Measurements from ENCODE around the gene ARAP2. TPM values are rescaled to one million over a fixed set of nuclear protein-coding genes. Genes with fewer than 3 reads are reported as not detected.

ARAP2 gene
- total RNA-seq, 1 experiment from 2014 or later, result 12.0 TPM

DNA sequence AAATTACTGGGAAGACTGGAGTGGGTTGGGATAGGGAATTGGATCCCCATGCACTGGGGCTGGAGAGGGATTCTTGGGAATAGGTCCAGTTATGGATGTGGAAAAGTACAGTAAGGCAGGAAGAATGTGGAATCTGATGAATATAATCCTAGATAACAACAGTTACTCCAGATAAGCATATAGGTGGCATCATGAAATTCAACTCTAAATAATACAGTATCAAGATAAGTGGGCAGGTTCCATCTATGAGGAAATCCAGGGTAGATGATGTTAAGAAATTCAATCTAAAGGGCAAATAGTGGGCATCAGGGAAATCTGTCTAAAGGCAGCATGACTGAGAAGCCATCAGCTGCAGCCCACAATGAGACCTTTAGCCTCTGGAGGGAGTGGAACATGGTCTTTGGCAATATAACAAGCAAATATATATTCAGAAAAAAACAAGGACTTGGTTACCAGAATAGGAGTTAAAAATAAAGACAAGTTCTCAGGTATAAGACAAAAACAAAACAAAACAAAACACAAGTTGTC lies 38.3 kb upstream of the ARAP2 start:
- TF ChIP-seq CTCF (IDR thresholded peaks at IDR 0.05; ENCODE audit: unreplicated experiment), result no peak
- Mint-ChIP-seq H3K27me3 (ENCODE audit: insufficient read depth, unreplicated experiment) (no peaks in the 10 kb centered on the region), H3K9me3 (ENCODE audit: unreplicated experiment) (no peaks in the 10 kb centered on the region), H3K27ac (ENCODE audit: low read depth, unreplicated experiment) (peak overlapping the region; percentile 24), H3K36me3 (ENCODE audit: insufficient read depth, unreplicated experiment) (no peaks in the 10 kb centered on the region), H3K4me1 (ENCODE audit: insufficient read depth, unreplicated experiment) (peaks cover 45% of the 10 kb centered on the region), H3K4me3 (ENCODE audit: unreplicated experiment) (no peak overlapping the region)
- no TSS peak for BruUV-seq (replicated peaks)
- no peak for DNase-seq (ENCODE audit: unreplicated experiment)
- ChIA-PET POLR2A (interaction anchor here (4.0 kb wide), 1 partner anchor 39 kb away, joined by 38 read pairs; the partner anchor contains the start of gene ARAP2), CTCF (interaction anchor here (2.6 kb wide), 1 partner anchor 38 kb away, joined by 18 read pairs; the partner anchor contains the start of gene ARAP2)
- intact Hi-C loops (cut with micrococcal nuclease), result no loop called here

GRCh38 chr4:36281384-36282106 lies 37.2 kb upstream of the ARAP2 start, which contains the start of gene DTHD1:
DTHD1 (plus strand) TSS chr4:36281616; CDS start chr4:36281759, 143 bp downstream.
- peak within 1 kb of the TSS; percentile 45 for H3K4me3 Mint-ChIP-seq (ENCODE audit: unreplicated experiment)
- no peak for TF ChIP-seq CTCF (IDR thresholded peaks at IDR 0.05; ENCODE audit: unreplicated experiment)
- POLR2A ChIA-PET, result interaction anchor here (0.6 to 4.0 kb wide), 7 partner anchors 9 to 41 kb away, joined by 3 to 38 read pairs (median 4); partner anchors contain the start of gene ARAP2
- intact Hi-C loops (cut with micrococcal nuclease), result no loop called here
- CTCF ChIA-PET, result interaction anchor here (0.9 to 2.6 kb wide), 4 partner anchors 13 to 81 kb away, joined by 3 to 18 read pairs (median 4); partner anchors contain the start of gene ARAP2
- no TSS peak for BruUV-seq (replicated peaks)
- peak within 1 kb of the TSS; percentile 54 for H3K27ac Mint-ChIP-seq (ENCODE audit: low read depth, unreplicated experiment)
- H3K36me3 Mint-ChIP-seq (ENCODE audit: insufficient read depth, unreplicated experiment), result no peaks in the 10 kb centered on the region
- no peaks in the 10 kb centered on the region for H3K27me3 Mint-ChIP-seq (ENCODE audit: insufficient read depth, unreplicated experiment)
- H3K9me3 Mint-ChIP-seq (ENCODE audit: unreplicated experiment), result no peaks in the 10 kb centered on the region
- peaks cover 45% of the 10 kb centered on the region for H3K4me1 Mint-ChIP-seq (ENCODE audit: insufficient read depth, unreplicated experiment)
- no peak for DNase-seq (ENCODE audit: unreplicated experiment)

DNA sequence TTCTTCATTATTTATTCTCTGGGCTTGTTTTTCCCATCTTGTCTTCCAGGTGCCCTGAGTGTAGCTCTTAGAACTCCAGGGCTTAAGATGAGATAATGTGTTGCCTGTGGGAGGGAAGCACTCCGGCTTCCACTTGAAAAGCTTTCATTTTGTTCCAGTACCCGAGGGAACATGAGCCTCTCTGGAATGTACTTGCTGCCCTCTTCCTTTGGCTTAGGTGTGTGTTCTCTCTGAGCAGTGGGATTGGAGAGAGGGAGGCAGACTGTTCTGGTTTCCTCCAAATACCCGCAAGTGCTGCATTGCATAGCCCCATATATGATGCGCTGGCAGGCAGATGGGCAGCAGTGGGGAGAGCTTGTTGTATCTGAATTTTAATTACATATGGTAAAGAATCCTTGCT lies 36.2 kb upstream of the ARAP2 start:
- H3K4me1 Mint-ChIP-seq (ENCODE audit: insufficient read depth, unreplicated experiment), result peaks cover 36% of the 10 kb centered on the region
- peak overlapping the region; percentile 54 for H3K27ac Mint-ChIP-seq (ENCODE audit: low read depth, unreplicated experiment)
- BruUV-seq (replicated peaks), result no TSS peak
- no peaks in the 10 kb centered on the region for H3K27me3 Mint-ChIP-seq (ENCODE audit: insufficient read depth, unreplicated experiment)
- POLR2A ChIA-PET, result interaction anchor here (1.0 to 4.0 kb wide), 8 partner anchors 10 to 50 kb away, joined by 3 to 38 read pairs (median 4); partner anchors contain the start of gene ARAP2
- H3K36me3 Mint-ChIP-seq (ENCODE audit: insufficient read depth, unreplicated experiment), result no peaks in the 10 kb centered on the region
- DNase-seq (ENCODE audit: unreplicated experiment), result peak; percentile 32
- H3K9me3 Mint-ChIP-seq (ENCODE audit: unreplicated experiment), result no peaks in the 10 kb centered on the region
- CTCF ChIA-PET, result interaction anchor here (0.8 to 2.6 kb wide), 7 partner anchors 12 to 132 kb away, joined by 3 to 18 read pairs (median 5); partner anchors contain the start of gene ARAP2
- no peak for TF ChIP-seq CTCF (IDR thresholded peaks at IDR 0.05; ENCODE audit: unreplicated experiment)
- peak overlapping the region; percentile 45 for H3K4me3 Mint-ChIP-seq (ENCODE audit: unreplicated experiment)
- intact Hi-C loops (cut with micrococcal nuclease), result no loop called here

GRCh38 chr4:36278789-36279188 lies 34.5 kb upstream of the ARAP2 start:
- CTCF ChIA-PET, result no interaction called here
- H3K36me3 Mint-ChIP-seq (ENCODE audit: insufficient read depth, unreplicated experiment), result no peaks in the 10 kb centered on the region
- H3K4me1 Mint-ChIP-seq (ENCODE audit: insufficient read depth, unreplicated experiment), result peaks cover 30% of the 10 kb centered on the region
- H3K27ac Mint-ChIP-seq (ENCODE audit: low read depth, unreplicated experiment), result peak overlapping the region; percentile 54
- H3K9me3 Mint-ChIP-seq (ENCODE audit: unreplicated experiment), result no peaks in the 10 kb centered on the region
- peak; percentile 72 for DNase-seq (ENCODE audit: unreplicated experiment)
- intact Hi-C loops (cut with micrococcal nuclease), result no loop called here
- no peaks in the 10 kb centered on the region for H3K27me3 Mint-ChIP-seq (ENCODE audit: insufficient read depth, unreplicated experiment)
- POLR2A ChIA-PET, result no interaction called here
- BruUV-seq (replicated peaks), result no TSS peak
- no peak for TF ChIP-seq CTCF (IDR thresholded peaks at IDR 0.05; ENCODE audit: unreplicated experiment)
- no peak overlapping the region for H3K4me3 Mint-ChIP-seq (ENCODE audit: unreplicated experiment)

Data from MCF 10A (cell line).